ENCODE data around the gene STXBP6. TPM values are rescaled to one million over a fixed set of nuclear protein-coding genes. Genes with fewer than 3 reads are reported as not detected.

The STXBP6 gene
- total and polyA plus RNA-seq, 2 of the 13 experiments (the other 11 are each of a cell fraction or from before 2014, with no cell fraction given), result 35.3 to 42.8 TPM

- no peak for TF ChIP-seq ZNF691 (CRISPR knock-in tag; IDR thresholded peaks at IDR 0.05; ENCODE audit: borderline replicate concordance, low read depth)
- TF ChIP-seq, protein P1, sequence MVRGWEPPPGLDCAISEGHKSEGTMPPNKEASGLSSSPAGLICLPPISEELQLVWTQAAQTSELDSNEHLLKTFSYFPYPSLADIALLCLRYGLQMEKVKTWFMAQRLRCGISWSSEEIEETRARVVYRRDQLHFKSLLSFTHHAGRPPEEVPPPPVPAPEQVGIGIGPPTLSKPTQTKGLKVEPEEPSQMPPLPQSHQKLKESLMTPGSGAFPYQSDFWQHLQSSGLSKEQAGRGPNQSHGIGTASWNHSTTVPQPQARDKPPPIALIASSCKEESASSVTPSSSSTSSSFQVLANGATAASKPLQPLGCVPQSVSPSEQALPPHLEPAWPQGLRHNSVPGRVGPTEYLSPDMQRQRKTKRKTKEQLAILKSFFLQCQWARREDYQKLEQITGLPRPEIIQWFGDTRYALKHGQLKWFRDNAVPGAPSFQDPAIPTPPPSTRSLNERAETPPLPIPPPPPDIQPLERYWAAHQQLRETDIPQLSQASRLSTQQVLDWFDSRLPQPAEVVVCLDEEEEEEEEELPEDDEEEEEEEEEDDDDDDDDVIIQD (CRISPR knock-in tag; IDR thresholded peaks at IDR 0.05; ENCODE audit: low read depth), result peak; percentile 73; the same call in 1 of the 2 replicates
- TF ChIP-seq NCOR1 (IDR thresholded peaks at IDR 0.05; ENCODE audit: borderline replicate concordance, low read length), result peak; percentile 64; the same call in 1 of the 2 replicates
- TF ChIP-seq ZNF549 (CRISPR knock-in tag; IDR thresholded peaks at IDR 0.05), result peak; percentile 65; the same call in 1 of the 2 replicates
- 0 out of 2 replicates have a peak, but pooled peaks have one; percentile 15 for TF ChIP-seq SATB2 (CRISPR knock-in tag; IDR thresholded peaks at IDR 0.05)
- TF ChIP-seq PTBP1 (IDR thresholded peaks at IDR 0.05; ENCODE audit: low read depth, low read length, poor library complexity, severe bottlenecking), result no peak
- TF ChIP-seq, protein P2, sequence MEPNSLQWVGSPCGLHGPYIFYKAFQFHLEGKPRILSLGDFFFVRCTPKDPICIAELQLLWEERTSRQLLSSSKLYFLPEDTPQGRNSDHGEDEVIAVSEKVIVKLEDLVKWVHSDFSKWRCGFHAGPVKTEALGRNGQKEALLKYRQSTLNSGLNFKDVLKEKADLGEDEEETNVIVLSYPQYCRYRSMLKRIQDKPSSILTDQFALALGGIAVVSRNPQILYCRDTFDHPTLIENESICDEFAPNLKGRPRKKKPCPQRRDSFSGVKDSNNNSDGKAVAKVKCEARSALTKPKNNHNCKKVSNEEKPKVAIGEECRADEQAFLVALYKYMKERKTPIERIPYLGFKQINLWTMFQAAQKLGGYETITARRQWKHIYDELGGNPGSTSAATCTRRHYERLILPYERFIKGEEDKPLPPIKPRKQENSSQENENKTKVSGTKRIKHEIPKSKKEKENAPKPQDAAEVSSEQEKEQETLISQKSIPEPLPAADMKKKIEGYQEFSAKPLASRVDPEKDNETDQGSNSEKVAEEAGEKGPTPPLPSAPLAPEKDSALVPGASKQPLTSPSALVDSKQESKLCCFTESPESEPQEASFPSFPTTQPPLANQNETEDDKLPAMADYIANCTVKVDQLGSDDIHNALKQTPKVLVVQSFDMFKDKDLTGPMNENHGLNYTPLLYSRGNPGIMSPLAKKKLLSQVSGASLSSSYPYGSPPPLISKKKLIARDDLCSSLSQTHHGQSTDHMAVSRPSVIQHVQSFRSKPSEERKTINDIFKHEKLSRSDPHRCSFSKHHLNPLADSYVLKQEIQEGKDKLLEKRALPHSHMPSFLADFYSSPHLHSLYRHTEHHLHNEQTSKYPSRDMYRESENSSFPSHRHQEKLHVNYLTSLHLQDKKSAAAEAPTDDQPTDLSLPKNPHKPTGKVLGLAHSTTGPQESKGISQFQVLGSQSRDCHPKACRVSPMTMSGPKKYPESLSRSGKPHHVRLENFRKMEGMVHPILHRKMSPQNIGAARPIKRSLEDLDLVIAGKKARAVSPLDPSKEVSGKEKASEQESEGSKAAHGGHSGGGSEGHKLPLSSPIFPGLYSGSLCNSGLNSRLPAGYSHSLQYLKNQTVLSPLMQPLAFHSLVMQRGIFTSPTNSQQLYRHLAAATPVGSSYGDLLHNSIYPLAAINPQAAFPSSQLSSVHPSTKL (CRISPR knock-in tag; IDR thresholded peaks at IDR 0.05), result peak; percentile 89
- TF ChIP-seq ZNF724P (CRISPR knock-in tag; IDR thresholded peaks at IDR 0.05; ENCODE audit: borderline replicate concordance), result no peak
- TF ChIP-seq, protein P3, sequence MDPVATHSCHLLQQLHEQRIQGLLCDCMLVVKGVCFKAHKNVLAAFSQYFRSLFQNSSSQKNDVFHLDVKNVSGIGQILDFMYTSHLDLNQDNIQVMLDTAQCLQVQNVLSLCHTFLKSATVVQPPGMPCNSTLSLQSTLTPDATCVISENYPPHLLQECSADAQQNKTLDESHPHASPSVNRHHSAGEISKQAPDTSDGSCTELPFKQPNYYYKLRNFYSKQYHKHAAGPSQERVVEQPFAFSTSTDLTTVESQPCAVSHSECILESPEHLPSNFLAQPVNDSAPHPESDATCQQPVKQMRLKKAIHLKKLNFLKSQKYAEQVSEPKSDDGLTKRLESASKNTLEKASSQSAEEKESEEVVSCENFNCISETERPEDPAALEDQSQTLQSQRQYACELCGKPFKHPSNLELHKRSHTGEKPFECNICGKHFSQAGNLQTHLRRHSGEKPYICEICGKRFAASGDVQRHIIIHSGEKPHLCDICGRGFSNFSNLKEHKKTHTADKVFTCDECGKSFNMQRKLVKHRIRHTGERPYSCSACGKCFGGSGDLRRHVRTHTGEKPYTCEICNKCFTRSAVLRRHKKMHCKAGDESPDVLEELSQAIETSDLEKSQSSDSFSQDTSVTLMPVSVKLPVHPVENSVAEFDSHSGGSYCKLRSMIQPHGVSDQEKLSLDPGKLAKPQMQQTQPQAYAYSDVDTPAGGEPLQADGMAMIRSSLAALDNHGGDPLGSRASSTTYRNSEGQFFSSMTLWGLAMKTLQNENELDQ (CRISPR knock-in tag; IDR thresholded peaks at IDR 0.05; ENCODE audit: borderline replicate concordance), result no peak
These were observed 34.2 kb downstream of the STXBP6 start (continued) for GRCh38 chr14:25015761-25016160.

Data from HepG2 (cell line).